IMR-90 (cell line): Measurements from ENCODE around the gene ZFTA. TPM values are rescaled to one million over a fixed set of nuclear protein-coding genes. Genes with fewer than 3 reads are reported as not detected.

Source experiments
- ATAC-seq: fragments of 200-7000 bp; cut with Tn5 transposase; 2 replicates; pipeline ENCODE4 v1.9.1; 2020; ENCODE audit warnings: low read depth, mild to moderate bottlenecking, moderate library complexity
- BruUV-seq: library from RNA; stranded (reverse); fragments of 400-500 nt; replicated peaks from 2 replicates; lab custom pipeline; 2021; lab: Mats Ljungman, UMichigan
- CTCF ChIA-PET: fragments of 300-600 bp; formaldehyde crosslinking; extraction: SDS; loops from one replicate; lab custom pipeline; 2021; ENCODE audit warnings: antibody characterized with exemption; lab: Yijun Ruan, JAX
- POLR2A ChIA-PET: fragments of 300-600 bp; sonication (Branson Sonifier 250); formaldehyde crosslinking; loops from one replicate; lab custom pipeline; 2022; ENCODE audit warnings: antibody characterized with exemption; ENCODE audit not compliant: unreplicated experiment; lab: Charles Lee
- DNase-seq: peaks from one replicate; pipeline ENCODE4 v3.0.0; 2013
- H2AFZ ChIP-seq: replicated peaks from 2 replicates; pipeline ENCODE3; 2013; ENCODE audit warnings: low read length, mild to moderate bottlenecking; ENCODE audit not compliant: poor library complexity
- H2AK5ac ChIP-seq: 2 replicates; pipeline ENCODE4 v1.6.1; 2013; ENCODE audit warnings: low read depth, low read length, inconsistent platforms
- H2AK9ac ChIP-seq: replicated peaks from 2 replicates; pipeline ENCODE3; 2013; ENCODE audit warnings: mild to moderate bottlenecking, low read depth, low read length, moderate library complexity; ENCODE audit not compliant: poor library complexity
- H2BK120ac ChIP-seq: 2 replicates; pipeline ENCODE4 v1.6.1; 2013; ENCODE audit warnings: low read depth, low read length, inconsistent platforms
- H2BK15ac ChIP-seq: 3 replicates; pipeline ENCODE4 v1.6.1; 2013; ENCODE audit warnings: low read depth, low read length, inconsistent platforms
- H2BK20ac ChIP-seq: 2 replicates; pipeline ENCODE4 v1.6.1; 2013; ENCODE audit warnings: low read depth, mild to moderate bottlenecking, inconsistent platforms, low read length, moderate library complexity
- H2BK5ac ChIP-seq: 2 replicates; pipeline ENCODE4 v1.6.1; 2013; ENCODE audit warnings: mild to moderate bottlenecking, low read depth, low read length, inconsistent platforms; ENCODE audit not compliant: poor library complexity, severe bottlenecking
- H3K14ac ChIP-seq: replicated peaks from 2 replicates; pipeline ENCODE4 v1.6.1; 2013; ENCODE audit warnings: low read depth, low read length, inconsistent platforms
- H3K18ac ChIP-seq: 2 replicates; pipeline ENCODE4 v1.6.1; 2013; ENCODE audit warnings: low read depth, low read length, control low read depth
- H3K23ac ChIP-seq: 2 replicates; pipeline ENCODE4 v1.6.1; 2013; ENCODE audit warnings: low read depth, low read length, inconsistent platforms
- H3K27ac ChIP-seq: 2 replicates; pipeline ENCODE4 v1.5.1; 2013; ENCODE audit warnings: mild to moderate bottlenecking, control low read depth, low read length; ENCODE audit not compliant: insufficient read depth
- H3K27me3 ChIP-seq: 2 replicates; pipeline ENCODE4 v1.6.1; 2013; ENCODE audit warnings: low read length; ENCODE audit not compliant: control insufficient read depth, insufficient read depth
- H3K36me3 ChIP-seq: 2 replicates; pipeline ENCODE4 v1.6.1; 2013; ENCODE audit warnings: low read length, mixed read lengths; ENCODE audit not compliant: control insufficient read depth, insufficient read depth
- H3K4ac ChIP-seq: 2 replicates; pipeline ENCODE4 v1.6.1; 2013; ENCODE audit warnings: low read depth, low read length, inconsistent platforms
- H3K4me1 ChIP-seq: 2 replicates; pipeline ENCODE4 v1.6.1; 2013; ENCODE audit warnings: low read length, mixed read lengths; ENCODE audit not compliant: control insufficient read depth, insufficient read depth
- H3K4me2 ChIP-seq: 2 replicates; pipeline ENCODE4 v1.6.1; 2013; ENCODE audit warnings: low read depth, mild to moderate bottlenecking, control low read depth, low read length, moderate library complexity
- H3K4me3 ChIP-seq: 2 replicates; pipeline ENCODE4 v1.5.1; 2013; ENCODE audit warnings: low read depth, mild to moderate bottlenecking, control low read depth, low read length, moderate library complexity; ENCODE audit not compliant: insufficient read depth
- H3K56ac ChIP-seq: 2 replicates; pipeline ENCODE4 v1.6.1; 2013; ENCODE audit warnings: low read length, inconsistent platforms; ENCODE audit not compliant: insufficient read depth; ENCODE audit errors: extremely low read depth
- H3K79me1 ChIP-seq, 2 experiments: 2 replicates each; pipeline ENCODE4 v1.6.1; 2013; ENCODE audit warnings: low read length in 2 of 2, inconsistent platforms in 1 of 2, low read depth in 1 of 2
- H3K9ac ChIP-seq: 2 replicates; pipeline ENCODE4 v1.6.1; 2013; ENCODE audit warnings: low read depth, low read length, control low read depth
- H3K9me1 ChIP-seq: 2 replicates; pipeline ENCODE4 v1.6.1; 2013; ENCODE audit warnings: low read length, inconsistent platforms; ENCODE audit not compliant: insufficient read depth
- H3K9me3 ChIP-seq: 2 replicates; pipeline ENCODE4 v1.6.1; 2013; ENCODE audit warnings: low read length; ENCODE audit not compliant: control insufficient read depth, insufficient read depth
- H4K20me1 ChIP-seq: 2 replicates; pipeline ENCODE4 v1.6.1; 2013; ENCODE audit warnings: low read length, inconsistent platforms; ENCODE audit not compliant: insufficient read depth
- H4K5ac ChIP-seq: 2 replicates; pipeline ENCODE4 v1.6.1; 2013; ENCODE audit warnings: mild to moderate bottlenecking, low read depth, low read length, control low read depth
- H4K8ac ChIP-seq, 2 experiments: 2 replicates each; pipeline ENCODE4 v1.6.1; 2013; ENCODE audit warnings: low read depth in 2 of 2, low read length in 2 of 2, control low read depth in 1 of 2, inconsistent platforms in 1 of 2
- H4K91ac ChIP-seq: 2 replicates; pipeline ENCODE4 v1.6.1; 2013; ENCODE audit warnings: low read depth, low read length, inconsistent platforms; ENCODE audit not compliant: insufficient read depth
- BHLHE40 ChIP-seq: fragments of 150-350 bp; IDR thresholded peaks from 2 replicates; pipeline ENCODE4 v1.6.1; 2016; ENCODE audit warnings: mild to moderate bottlenecking, low read depth, low read length
- CEBPB ChIP-seq: IDR thresholded peaks from 2 replicates; pipeline ENCODE4 v1.6.1; 2012; ENCODE audit warnings: low read depth, low read length, improper control_type of control experiment
- CHD1 ChIP-seq: IDR thresholded peaks from 2 replicates; pipeline ENCODE4 v1.6.1; 2012; ENCODE audit warnings: low read depth, low read length, improper control_type of control experiment
- FOS ChIP-seq: fragments of 150-350 bp; IDR thresholded peaks from 2 replicates; pipeline ENCODE4 v1.6.1; 2016; ENCODE audit warnings: low read depth, low read length
- MAFK ChIP-seq: IDR thresholded peaks from 2 replicates; pipeline ENCODE4 v1.6.1; 2012; ENCODE audit warnings: low read depth, low read length, improper control_type of control experiment
- MAZ ChIP-seq: IDR thresholded peaks from 2 replicates; pipeline ENCODE4 v1.6.1; 2012; ENCODE audit warnings: low read depth, mild to moderate bottlenecking, low read length, improper control_type of control experiment, moderate library complexity, borderline replicate concordance
- MXI1 ChIP-seq: IDR thresholded peaks from 2 replicates; pipeline ENCODE4 v1.6.1; 2012; ENCODE audit warnings: low read depth, mild to moderate bottlenecking, low read length, moderate library complexity, borderline replicate concordance
- NFE2L2 ChIP-seq: fragments of 150-350 bp; IDR thresholded peaks from 2 replicates; pipeline ENCODE4 v1.6.1; 2016; ENCODE audit warnings: low read depth, mild to moderate bottlenecking, low read length
- POLR2A ChIP-seq: IDR thresholded peaks from 2 replicates; pipeline ENCODE4 v1.6.1; 2012; ENCODE audit warnings: mild to moderate bottlenecking, low read depth, low read length
- RAD21 ChIP-seq: IDR thresholded peaks from 2 replicates; pipeline ENCODE4 v1.6.1; 2012; ENCODE audit warnings: low read length, improper control_type of control experiment
- RCOR1 ChIP-seq: IDR thresholded peaks from 2 replicates; pipeline ENCODE4 v1.6.1; 2012; ENCODE audit warnings: mild to moderate bottlenecking, low read length, improper control_type of control experiment; ENCODE audit not compliant: insufficient replicate concordance
- RFX5 ChIP-seq: IDR thresholded peaks from 2 replicates; pipeline ENCODE4 v1.8.0; 2012; ENCODE audit warnings: low read depth, mild to moderate bottlenecking, low read length, moderate library complexity
- SMC3 ChIP-seq: fragments of 150-350 bp; IDR thresholded peaks from 2 replicates; pipeline ENCODE4 v1.6.1; 2016; ENCODE audit warnings: low read depth, mild to moderate bottlenecking, antibody characterized with exemption, low read length, moderate library complexity
- WGBS, 2 experiments: methylation state at CpG; one replicate each; pipeline versions ENCODE4 v1.1.5 to v1.1.7; 2013; ENCODE audit warnings: missing lambda C conversion rate in 2 of 2; ENCODE audit not compliant: insufficient read length in 1 of 2; ENCODE audit errors: extremely low coverage in 2 of 2; 5-methylcytosine and 5-hydroxymethylcytosine counted together
- dilution Hi-C: fragments of 300-500 bp; cut with HindIII; formaldehyde crosslinking; loops from one replicate; pipeline ENCODE4 v1.14.3; 2018; ENCODE audit warnings: low sequenced_read_pairs; ENCODE audit not compliant: unreplicated experiment
- in situ Hi-C: fragments of 300-500 bp; cut with MboI; formaldehyde crosslinking; loops from 3 replicates; pipeline ENCODE4 v1.14.3; 2019; ENCODE audit warnings: low sequenced_read_pairs, inconsistent platforms, mixed read lengths
- intact Hi-C: fragments of 100-400 bp; cut with micrococcal nuclease; formaldehyde crosslinking; loops from 2 replicates; pipeline ENCODE4 v1.10.0; 2022
- polyA plus RNA-seq, 3 experiments: library from polyadenylated mRNA; depleted of rRNA; stranded (reverse); fragments of >200 nt; gene quantifications; 2 replicates each; pipeline ENCODE4 v1.2.3, GENCODE V29; 2012; ENCODE audit warnings: low replicate concordance in 1 of 3
- total RNA-seq: library from RNA; depleted of rRNA; stranded (reverse); fragments of >200 nt; gene quantifications from 2 replicates; pipeline ENCODE4 v1.2.3, GENCODE V29; 2012
- TF ChIP-seq, protein P1 (sequence below): conservative IDR thresholded peaks from 2 replicates; pipeline ENCODE4 v1.5.1; 2012; ENCODE audit warnings: mild to moderate bottlenecking, low read depth, low read length, improper control_type of control experiment
- TF ChIP-seq, protein P2 (sequence below): fragments of 150-350 bp; IDR thresholded peaks from 2 replicates; pipeline ENCODE4 v1.6.1; 2016; ENCODE audit warnings: low read depth, mild to moderate bottlenecking, low read length, moderate library complexity, borderline replicate concordance
- TF ChIP-seq, protein P3 (sequence below): fragments of 150-350 bp; IDR thresholded peaks from 2 replicates; pipeline ENCODE4 v1.6.1; 2017; ENCODE audit warnings: mild to moderate bottlenecking, antibody characterized with exemption, low read length, low read depth

The ZFTA gene
- total and polyA plus RNA-seq, 2 of the 4 experiments (the other 2 are of a cell fraction) = 5.4 to 8.1 TPM

DNA sequence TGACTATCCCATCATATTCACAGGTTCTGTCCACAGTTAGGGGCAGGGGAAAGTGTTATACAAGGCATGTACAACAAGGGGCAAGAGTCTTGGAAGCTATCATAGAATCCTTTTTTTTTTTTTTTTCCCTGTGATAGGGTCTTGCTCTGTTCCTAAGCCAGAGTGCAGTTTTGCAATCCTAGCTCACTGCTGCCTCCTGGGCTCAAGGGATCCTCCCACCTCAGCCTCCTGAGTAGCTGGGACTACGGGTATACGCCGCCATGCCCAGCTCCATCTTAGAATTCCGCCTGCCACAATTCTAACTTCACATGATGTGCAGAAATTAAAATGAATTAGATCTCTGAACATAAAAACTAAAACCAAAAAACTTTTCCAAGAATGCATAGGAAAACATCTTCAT lies 31.7 kb downstream of the ZFTA start:
- H3K23ac ChIP-seq = no peak overlapping the region
- no peak overlapping the region for H2BK20ac ChIP-seq
- no peaks in the 10 kb centered on the region for H3K9me1 ChIP-seq
- no peaks in the 10 kb centered on the region for H3K9me3 ChIP-seq
- no peak overlapping the region for H2BK15ac ChIP-seq
- H3K27ac ChIP-seq = no peak overlapping the region
- no CpG with 5 or more reads among the region's 4 CpGs for WGBS, 2 experiments
- no peak overlapping the region for H3K14ac ChIP-seq
- no peak overlapping the region for H2AK5ac ChIP-seq
- H3K9ac ChIP-seq = no peak overlapping the region
- no peaks in the 10 kb centered on the region for H3K36me3 ChIP-seq
- H2AFZ ChIP-seq = no peak overlapping the region
- no TSS peak for BruUV-seq
- H3K56ac ChIP-seq = no peak overlapping the region
- no peak overlapping the region for H2BK5ac ChIP-seq
- no peak overlapping the region for H4K91ac ChIP-seq
- H3K27me3 ChIP-seq = no peaks in the 10 kb centered on the region
- H3K4me2 ChIP-seq = no peak overlapping the region
- no peaks in the 10 kb centered on the region for H3K4me1 ChIP-seq
- POLR2A ChIA-PET = no interaction called here
- no peak overlapping the region for H3K4me3 ChIP-seq
- peaks cover 24 to 40% of the 10 kb centered on the region in 2 experiments for H3K79me1 ChIP-seq
- no peak overlapping the region for H2BK120ac ChIP-seq
- intact Hi-C loops (no loop called here), dilution Hi-C loops (no loop called here), in situ Hi-C loops (loop anchor here (5.0 kb wide), 1 partner anchor 260 kb away; no protein-coding TSS in a partner anchor)
- CTCF ChIA-PET = no interaction called here
- H4K20me1 ChIP-seq = no peaks in the 10 kb centered on the region
- DNase-seq (no peak), ATAC-seq (no peak)
- H3K18ac ChIP-seq = no peak overlapping the region
- TF ChIP-seq, protein P1, sequence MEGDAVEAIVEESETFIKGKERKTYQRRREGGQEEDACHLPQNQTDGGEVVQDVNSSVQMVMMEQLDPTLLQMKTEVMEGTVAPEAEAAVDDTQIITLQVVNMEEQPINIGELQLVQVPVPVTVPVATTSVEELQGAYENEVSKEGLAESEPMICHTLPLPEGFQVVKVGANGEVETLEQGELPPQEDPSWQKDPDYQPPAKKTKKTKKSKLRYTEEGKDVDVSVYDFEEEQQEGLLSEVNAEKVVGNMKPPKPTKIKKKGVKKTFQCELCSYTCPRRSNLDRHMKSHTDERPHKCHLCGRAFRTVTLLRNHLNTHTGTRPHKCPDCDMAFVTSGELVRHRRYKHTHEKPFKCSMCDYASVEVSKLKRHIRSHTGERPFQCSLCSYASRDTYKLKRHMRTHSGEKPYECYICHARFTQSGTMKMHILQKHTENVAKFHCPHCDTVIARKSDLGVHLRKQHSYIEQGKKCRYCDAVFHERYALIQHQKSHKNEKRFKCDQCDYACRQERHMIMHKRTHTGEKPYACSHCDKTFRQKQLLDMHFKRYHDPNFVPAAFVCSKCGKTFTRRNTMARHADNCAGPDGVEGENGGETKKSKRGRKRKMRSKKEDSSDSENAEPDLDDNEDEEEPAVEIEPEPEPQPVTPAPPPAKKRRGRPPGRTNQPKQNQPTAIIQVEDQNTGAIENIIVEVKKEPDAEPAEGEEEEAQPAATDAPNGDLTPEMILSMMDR = no peak
- no peak for TF ChIP-seq FOS
- TF ChIP-seq MAFK = no peak
- no peak for TF ChIP-seq SMC3
- no peak for TF ChIP-seq RFX5
- no peak for TF ChIP-seq NFE2L2
- no peak for TF ChIP-seq POLR2A
- TF ChIP-seq CEBPB = no peak
- no peak for TF ChIP-seq RAD21
- no peak for TF ChIP-seq MXI1
- TF ChIP-seq, protein P2, sequence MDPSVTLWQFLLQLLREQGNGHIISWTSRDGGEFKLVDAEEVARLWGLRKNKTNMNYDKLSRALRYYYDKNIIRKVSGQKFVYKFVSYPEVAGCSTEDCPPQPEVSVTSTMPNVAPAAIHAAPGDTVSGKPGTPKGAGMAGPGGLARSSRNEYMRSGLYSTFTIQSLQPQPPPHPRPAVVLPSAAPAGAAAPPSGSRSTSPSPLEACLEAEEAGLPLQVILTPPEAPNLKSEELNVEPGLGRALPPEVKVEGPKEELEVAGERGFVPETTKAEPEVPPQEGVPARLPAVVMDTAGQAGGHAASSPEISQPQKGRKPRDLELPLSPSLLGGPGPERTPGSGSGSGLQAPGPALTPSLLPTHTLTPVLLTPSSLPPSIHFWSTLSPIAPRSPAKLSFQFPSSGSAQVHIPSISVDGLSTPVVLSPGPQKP = no peak
- no peak for TF ChIP-seq RCOR1
- no peak for TF ChIP-seq BHLHE40
- TF ChIP-seq, protein P3, sequence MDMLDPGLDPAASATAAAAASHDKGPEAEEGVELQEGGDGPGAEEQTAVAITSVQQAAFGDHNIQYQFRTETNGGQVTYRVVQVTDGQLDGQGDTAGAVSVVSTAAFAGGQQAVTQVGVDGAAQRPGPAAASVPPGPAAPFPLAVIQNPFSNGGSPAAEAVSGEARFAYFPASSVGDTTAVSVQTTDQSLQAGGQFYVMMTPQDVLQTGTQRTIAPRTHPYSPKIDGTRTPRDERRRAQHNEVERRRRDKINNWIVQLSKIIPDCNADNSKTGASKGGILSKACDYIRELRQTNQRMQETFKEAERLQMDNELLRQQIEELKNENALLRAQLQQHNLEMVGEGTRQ = no peak
- TF ChIP-seq MAZ = no peak
- TF ChIP-seq CHD1 = no peak
- H4K8ac ChIP-seq = no peak overlapping the region
- no peak overlapping the region for H2AK9ac ChIP-seq
- no peak overlapping the region for H4K5ac ChIP-seq
- H3K4ac ChIP-seq = no peak overlapping the region
